HepG2 (cell line): ENCODE measurements around the gene SALL4. TPM values are rescaled to one million over a fixed set of nuclear protein-coding genes. Genes with fewer than 3 reads are reported as not detected.

Experiments used
- JDP2 ChIP-seq: sonication (generic); formaldehyde crosslinking; IDR thresholded peaks from 2 replicates; pipeline ENCODE4 v1.8.1; 2022; ENCODE audit warnings: missing genetic modification reagents, borderline replicate concordance
- MIXL1 ChIP-seq: IDR thresholded peaks from 2 replicates; pipeline ENCODE4 v1.6.1; 2016
- NFKBIZ ChIP-seq: IDR thresholded peaks from 2 replicates; pipeline ENCODE4 v1.6.1; 2018; ENCODE audit warnings: missing genetic modification reagents, missing compliant biosample characterization
- SMARCE1 ChIP-seq: fragments of 450-650 bp; IDR thresholded peaks from 2 replicates; pipeline ENCODE4 v1.6.1; 2017; ENCODE audit warnings: borderline replicate concordance
- ZBTB38 ChIP-seq: sonication (generic); formaldehyde crosslinking; IDR thresholded peaks from 2 replicates; pipeline ENCODE4 v1.5.1; 2020; ENCODE audit warnings: mild to moderate bottlenecking, missing genetic modification reagents
- ZNF205 ChIP-seq: IDR thresholded peaks from 2 replicates; pipeline ENCODE4 v1.6.1; 2018; ENCODE audit warnings: missing biosample characterization, missing genetic modification reagents
- ZNF644 ChIP-seq: IDR thresholded peaks from 2 replicates; pipeline ENCODE4 v1.6.1; 2016; ENCODE audit warnings: low read depth
- polyA plus RNA-seq, 8 experiments: library from polyadenylated mRNA; depleted of rRNA in 3 of 8; stranded (reverse) in 7 of 8; unstranded in 1 of 8; fragments of >200 nt; fragmentation: Illumina TruSeq in 4 of 8; extraction: Trizol in 4 of 8; gene quantifications; 2 replicates each; pipeline versions ENCODE4 v1.2.1 to v1.2.3, GENCODE V29; 2011 to 2016; ENCODE audit warnings: low read depth in 4 of 8, missing spikeins in 1 of 8, mixed read lengths in 1 of 8; ENCODE audit not compliant: insufficient read depth in 1 of 8
- total RNA-seq, 5 experiments: library from RNA; depleted of rRNA; stranded (reverse); fragments of >200 nt; fragmentation: Illumina TruSeq; extraction: Trizol; gene quantifications; 2 replicates each; pipeline ENCODE4 v1.2.3, GENCODE V29; 2016; ENCODE audit warnings: low read depth in 1 of 5
- TF ChIP-seq, protein P1 (sequence below): IDR thresholded peaks from 2 replicates; pipeline ENCODE4 v1.4.0; 2020; ENCODE audit warnings: mild to moderate bottlenecking, missing genetic modification reagents
- TF ChIP-seq, protein P2 (sequence below): sonication (generic); formaldehyde crosslinking; IDR thresholded peaks from 2 replicates; pipeline ENCODE4 v1.4.0; 2020; ENCODE audit warnings: missing genetic modification reagents
- TF ChIP-seq, protein P3 (sequence below): sonication (generic); formaldehyde crosslinking; IDR thresholded peaks from 2 replicates; pipeline ENCODE4 v1.5.0; 2020; ENCODE audit warnings: missing genetic modification reagents, mild to moderate bottlenecking, borderline replicate concordance
- TF ChIP-seq, protein P4 (sequence below): sonication (generic); formaldehyde crosslinking; IDR thresholded peaks from 2 replicates; pipeline ENCODE4 v1.4.0; 2020; ENCODE audit warnings: low read depth, mild to moderate bottlenecking, missing genetic modification reagents
- TF ChIP-seq, protein P5 (sequence below): sonication (generic); formaldehyde crosslinking; IDR thresholded peaks from 2 replicates; pipeline ENCODE4 v1.8.0; 2022; ENCODE audit warnings: missing genetic modification reagents, mild to moderate bottlenecking, inconsistent platforms, borderline replicate concordance
- TF ChIP-seq, protein P6 (sequence below): sonication (generic); formaldehyde crosslinking; IDR thresholded peaks from 2 replicates; pipeline ENCODE4 v1.5.0; 2020; ENCODE audit warnings: mild to moderate bottlenecking, low read depth, missing genetic modification reagents, borderline replicate concordance
- TF ChIP-seq, protein P7 (sequence below): sonication (generic); formaldehyde crosslinking; IDR thresholded peaks from 2 replicates; pipeline ENCODE4 v1.4.0; 2020; ENCODE audit warnings: missing genetic modification reagents, borderline replicate concordance

SALL4 gene
- total and polyA plus RNA-seq, 2 of the 13 experiments (the other 11 are each of a cell fraction or from before 2014, with no cell fraction given), result 0.33 to 1.8 TPM

DNA sequence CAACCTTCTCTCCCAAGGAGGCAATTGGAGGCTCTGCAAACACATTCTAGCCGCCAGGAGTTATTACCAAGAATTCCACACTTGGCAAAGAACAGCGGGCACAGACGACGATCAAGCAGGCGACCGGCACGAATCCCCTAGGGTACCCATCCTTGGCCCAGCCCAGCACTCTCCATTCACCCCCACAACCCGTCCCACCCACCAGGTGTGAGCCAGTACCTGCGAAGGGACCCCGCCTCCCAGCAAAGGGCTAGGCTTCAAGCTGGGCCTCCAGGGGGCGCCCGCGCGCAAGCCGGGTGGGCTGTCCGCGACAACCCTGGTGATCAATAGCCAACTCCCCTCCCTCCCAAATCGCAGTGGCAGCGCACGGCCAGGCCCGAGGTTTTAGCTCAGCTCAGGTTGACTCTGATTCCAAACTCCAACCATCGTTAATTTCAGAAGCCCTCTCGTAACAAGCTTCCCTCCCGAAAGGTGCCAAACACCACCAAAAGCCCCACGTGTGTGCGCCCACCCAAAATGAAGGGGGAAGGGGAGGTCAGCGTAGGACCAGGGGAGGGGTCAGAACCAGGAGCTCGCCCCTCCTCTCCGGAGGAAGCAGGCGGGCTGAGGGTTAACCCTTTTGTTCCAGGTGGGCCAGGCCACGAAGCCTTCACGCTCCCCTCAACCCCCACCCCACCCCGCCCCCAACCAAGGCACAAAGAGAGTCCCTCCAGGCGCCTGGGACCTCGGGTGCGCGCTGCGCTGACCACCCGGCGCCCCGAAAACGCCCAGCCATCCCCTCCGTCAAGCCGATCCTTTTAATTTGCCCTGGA lies 2.1 kb downstream of the SALL4 start (continued):
- TF ChIP-seq, protein P1, sequence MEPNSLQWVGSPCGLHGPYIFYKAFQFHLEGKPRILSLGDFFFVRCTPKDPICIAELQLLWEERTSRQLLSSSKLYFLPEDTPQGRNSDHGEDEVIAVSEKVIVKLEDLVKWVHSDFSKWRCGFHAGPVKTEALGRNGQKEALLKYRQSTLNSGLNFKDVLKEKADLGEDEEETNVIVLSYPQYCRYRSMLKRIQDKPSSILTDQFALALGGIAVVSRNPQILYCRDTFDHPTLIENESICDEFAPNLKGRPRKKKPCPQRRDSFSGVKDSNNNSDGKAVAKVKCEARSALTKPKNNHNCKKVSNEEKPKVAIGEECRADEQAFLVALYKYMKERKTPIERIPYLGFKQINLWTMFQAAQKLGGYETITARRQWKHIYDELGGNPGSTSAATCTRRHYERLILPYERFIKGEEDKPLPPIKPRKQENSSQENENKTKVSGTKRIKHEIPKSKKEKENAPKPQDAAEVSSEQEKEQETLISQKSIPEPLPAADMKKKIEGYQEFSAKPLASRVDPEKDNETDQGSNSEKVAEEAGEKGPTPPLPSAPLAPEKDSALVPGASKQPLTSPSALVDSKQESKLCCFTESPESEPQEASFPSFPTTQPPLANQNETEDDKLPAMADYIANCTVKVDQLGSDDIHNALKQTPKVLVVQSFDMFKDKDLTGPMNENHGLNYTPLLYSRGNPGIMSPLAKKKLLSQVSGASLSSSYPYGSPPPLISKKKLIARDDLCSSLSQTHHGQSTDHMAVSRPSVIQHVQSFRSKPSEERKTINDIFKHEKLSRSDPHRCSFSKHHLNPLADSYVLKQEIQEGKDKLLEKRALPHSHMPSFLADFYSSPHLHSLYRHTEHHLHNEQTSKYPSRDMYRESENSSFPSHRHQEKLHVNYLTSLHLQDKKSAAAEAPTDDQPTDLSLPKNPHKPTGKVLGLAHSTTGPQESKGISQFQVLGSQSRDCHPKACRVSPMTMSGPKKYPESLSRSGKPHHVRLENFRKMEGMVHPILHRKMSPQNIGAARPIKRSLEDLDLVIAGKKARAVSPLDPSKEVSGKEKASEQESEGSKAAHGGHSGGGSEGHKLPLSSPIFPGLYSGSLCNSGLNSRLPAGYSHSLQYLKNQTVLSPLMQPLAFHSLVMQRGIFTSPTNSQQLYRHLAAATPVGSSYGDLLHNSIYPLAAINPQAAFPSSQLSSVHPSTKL, result peak; percentile 78
- TF ChIP-seq, protein P2, sequence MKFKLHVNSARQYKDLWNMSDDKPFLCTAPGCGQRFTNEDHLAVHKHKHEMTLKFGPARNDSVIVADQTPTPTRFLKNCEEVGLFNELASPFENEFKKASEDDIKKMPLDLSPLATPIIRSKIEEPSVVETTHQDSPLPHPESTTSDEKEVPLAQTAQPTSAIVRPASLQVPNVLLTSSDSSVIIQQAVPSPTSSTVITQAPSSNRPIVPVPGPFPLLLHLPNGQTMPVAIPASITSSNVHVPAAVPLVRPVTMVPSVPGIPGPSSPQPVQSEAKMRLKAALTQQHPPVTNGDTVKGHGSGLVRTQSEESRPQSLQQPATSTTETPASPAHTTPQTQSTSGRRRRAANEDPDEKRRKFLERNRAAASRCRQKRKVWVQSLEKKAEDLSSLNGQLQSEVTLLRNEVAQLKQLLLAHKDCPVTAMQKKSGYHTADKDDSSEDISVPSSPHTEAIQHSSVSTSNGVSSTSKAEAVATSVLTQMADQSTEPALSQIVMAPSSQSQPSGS (CRISPR knock-in tag), result no peak
- TF ChIP-seq NFKBIZ (CRISPR knock-in tag) (peak; percentile 86; the same call in 1 of the 2 replicates), ZNF205 (CRISPR knock-in tag) (peak; percentile 56), MIXL1 (CRISPR knock-in tag) (peak; percentile 57; the same call in 1 of the 2 replicates), ZBTB38 (CRISPR knock-in tag) (peak; percentile 92), ZNF644 (CRISPR knock-in tag) (0 out of 2 replicates have a peak, but pooled peaks have one; percentile 10), JDP2 (CRISPR knock-in tag) (no peak), SMARCE1 (no peak)
- TF ChIP-seq, protein P3, sequence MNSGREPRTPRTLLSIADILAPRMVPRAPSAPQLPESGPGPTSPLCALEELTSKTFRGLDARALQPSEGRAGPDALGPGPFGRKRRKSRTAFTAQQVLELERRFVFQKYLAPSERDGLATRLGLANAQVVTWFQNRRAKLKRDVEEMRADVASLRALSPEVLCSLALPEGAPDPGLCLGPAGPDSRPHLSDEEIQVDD (CRISPR knock-in tag), result no peak
- TF ChIP-seq, protein P4, sequence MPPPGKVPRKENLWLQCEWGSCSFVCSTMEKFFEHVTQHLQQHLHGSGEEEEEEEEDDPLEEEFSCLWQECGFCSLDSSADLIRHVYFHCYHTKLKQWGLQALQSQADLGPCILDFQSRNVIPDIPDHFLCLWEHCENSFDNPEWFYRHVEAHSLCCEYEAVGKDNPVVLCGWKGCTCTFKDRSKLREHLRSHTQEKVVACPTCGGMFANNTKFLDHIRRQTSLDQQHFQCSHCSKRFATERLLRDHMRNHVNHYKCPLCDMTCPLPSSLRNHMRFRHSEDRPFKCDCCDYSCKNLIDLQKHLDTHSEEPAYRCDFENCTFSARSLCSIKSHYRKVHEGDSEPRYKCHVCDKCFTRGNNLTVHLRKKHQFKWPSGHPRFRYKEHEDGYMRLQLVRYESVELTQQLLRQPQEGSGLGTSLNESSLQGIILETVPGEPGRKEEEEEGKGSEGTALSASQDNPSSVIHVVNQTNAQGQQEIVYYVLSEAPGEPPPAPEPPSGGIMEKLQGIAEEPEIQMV (CRISPR knock-in tag), result peak; percentile 64; the same call in 1 of the 2 replicates
- TF ChIP-seq, protein P5, sequence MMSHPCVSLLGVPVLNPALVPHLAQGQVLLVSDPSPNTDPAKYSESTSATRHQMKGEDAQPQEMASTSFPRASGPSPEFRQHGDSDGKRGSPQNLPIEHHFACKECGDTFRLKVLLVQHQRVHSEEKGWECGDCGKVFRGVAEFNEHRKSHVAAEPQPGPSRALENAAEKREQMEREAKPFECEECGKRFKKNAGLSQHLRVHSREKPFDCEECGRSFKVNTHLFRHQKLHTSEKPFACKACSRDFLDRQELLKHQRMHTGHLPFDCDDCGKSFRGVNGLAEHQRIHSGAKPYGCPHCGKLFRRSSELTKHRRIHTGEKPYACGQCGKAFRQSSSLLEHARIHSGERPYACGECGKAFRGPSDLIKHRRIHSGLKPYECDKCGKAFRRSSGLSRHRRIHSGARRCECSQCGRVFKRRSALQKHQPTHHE (CRISPR knock-in tag), result no peak
- TF ChIP-seq, protein P6, sequence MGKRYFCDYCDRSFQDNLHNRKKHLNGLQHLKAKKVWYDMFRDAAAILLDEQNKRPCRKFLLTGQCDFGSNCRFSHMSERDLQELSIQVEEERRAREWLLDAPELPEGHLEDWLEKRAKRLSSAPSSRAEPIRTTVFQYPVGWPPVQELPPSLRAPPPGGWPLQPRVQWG (CRISPR knock-in tag), result no peak
- TF ChIP-seq, protein P7, sequence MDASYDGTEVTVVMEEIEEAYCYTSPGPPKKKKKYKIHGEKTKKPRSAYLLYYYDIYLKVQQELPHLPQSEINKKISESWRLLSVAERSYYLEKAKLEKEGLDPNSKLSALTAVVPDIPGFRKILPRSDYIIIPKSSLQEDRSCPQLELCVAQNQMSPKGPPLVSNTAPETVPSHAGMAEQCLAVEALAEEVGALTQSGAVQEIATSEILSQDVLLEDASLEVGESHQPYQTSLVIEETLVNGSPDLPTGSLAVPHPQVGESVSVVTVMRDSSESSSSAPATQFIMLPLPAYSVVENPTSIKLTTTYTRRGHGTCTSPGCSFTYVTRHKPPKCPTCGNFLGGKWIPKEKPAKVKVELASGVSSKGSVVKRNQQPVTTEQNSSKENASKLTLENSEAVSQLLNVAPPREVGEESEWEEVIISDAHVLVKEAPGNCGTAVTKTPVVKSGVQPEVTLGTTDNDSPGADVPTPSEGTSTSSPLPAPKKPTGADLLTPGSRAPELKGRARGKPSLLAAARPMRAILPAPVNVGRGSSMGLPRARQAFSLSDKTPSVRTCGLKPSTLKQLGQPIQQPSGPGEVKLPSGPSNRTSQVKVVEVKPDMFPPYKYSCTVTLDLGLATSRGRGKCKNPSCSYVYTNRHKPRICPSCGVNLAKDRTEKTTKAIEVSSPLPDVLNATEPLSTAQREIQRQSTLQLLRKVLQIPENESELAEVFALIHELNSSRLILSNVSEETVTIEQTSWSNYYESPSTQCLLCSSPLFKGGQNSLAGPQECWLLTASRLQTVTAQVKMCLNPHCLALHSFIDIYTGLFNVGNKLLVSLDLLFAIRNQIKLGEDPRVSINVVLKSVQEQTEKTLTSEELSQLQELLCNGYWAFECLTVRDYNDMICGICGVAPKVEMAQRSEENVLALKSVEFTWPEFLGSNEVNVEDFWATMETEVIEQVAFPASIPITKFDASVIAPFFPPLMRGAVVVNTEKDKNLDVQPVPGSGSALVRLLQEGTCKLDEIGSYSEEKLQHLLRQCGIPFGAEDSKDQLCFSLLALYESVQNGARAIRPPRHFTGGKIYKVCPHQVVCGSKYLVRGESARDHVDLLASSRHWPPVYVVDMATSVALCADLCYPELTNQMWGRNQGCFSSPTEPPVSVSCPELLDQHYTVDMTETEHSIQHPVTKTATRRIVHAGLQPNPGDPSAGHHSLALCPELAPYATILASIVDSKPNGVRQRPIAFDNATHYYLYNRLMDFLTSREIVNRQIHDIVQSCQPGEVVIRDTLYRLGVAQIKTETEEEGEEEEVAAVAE (CRISPR knock-in tag), result peak; percentile 63; the same call in 1 of the 2 replicates
